Effector CD4-positive, alpha-beta T cell (primary cell): Measurements from ENCODE around the gene TM9SF3.

ENCODE experiments used
- DNase-seq: peaks from one replicate; pipeline ENCODE4 v3.0.0-alpha.2; 2020

TM9SF3 gene

DNA sequence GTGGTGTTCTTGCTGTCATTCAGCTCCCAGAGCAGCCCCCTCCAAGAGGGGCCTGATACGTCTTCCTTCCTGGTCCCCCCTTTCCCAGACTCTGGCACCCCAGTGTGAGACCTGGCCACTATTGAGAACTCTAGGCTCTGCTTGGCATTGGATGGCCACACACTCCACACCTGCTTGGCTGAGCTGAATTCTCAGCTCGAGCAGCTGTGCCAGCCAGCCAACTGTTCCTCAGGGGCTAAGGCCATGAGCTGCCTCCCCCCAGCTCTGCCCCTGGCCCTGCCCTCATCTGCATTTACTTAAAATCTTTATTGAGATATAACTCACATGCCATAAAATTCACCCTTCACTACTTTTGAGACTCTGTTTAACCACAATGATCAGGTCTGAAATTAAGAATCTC is 79.8 kb downstream of the TM9SF3 start:
- DNase-seq, result no peak

DNA sequence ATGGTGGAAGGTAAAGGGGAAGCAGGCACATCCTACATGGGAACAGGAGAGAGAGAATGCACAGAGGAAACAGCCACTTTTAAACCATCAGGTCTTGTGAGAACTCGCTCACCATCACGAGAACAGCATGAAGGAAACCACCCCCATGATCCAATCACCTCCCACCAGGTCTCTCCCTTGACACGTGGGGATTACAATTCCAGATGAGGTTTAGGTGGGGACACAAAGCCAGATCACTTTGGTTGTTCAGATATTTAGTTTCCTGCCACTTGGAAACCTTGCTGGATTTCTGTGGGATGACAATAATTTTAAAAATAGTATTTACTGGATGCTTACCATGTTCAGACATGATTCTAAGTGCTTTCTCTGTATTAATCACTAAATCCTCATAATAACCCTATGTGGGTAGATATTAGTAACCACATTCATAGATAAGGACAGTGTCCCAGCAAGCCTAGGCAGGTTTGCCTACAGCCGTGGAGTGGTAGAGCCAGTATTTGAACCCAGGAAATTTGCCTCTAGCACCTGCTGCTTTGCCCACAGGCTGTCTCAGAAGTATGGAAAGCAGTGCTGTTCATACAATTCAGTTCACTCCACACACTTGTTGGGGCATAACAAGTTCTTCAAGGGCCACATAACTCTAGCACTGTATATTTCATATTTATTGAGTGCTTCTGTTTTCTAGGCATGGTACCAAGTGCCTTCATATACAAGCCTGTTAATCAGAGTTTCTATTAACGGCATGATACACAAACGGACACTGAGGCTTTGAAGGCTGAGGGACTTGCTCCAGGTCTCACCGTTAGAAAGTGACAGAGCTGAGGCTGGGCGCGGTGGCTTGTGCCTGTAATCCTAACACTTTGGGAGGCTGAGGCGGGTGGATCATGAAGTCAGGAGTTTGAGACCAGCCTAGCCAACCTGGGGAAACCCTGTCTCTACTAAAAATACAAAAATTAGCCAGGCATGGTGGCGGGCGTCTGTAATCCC is 81.4 kb downstream of the TM9SF3 start:
- DNase-seq, result no peak

DNA sequence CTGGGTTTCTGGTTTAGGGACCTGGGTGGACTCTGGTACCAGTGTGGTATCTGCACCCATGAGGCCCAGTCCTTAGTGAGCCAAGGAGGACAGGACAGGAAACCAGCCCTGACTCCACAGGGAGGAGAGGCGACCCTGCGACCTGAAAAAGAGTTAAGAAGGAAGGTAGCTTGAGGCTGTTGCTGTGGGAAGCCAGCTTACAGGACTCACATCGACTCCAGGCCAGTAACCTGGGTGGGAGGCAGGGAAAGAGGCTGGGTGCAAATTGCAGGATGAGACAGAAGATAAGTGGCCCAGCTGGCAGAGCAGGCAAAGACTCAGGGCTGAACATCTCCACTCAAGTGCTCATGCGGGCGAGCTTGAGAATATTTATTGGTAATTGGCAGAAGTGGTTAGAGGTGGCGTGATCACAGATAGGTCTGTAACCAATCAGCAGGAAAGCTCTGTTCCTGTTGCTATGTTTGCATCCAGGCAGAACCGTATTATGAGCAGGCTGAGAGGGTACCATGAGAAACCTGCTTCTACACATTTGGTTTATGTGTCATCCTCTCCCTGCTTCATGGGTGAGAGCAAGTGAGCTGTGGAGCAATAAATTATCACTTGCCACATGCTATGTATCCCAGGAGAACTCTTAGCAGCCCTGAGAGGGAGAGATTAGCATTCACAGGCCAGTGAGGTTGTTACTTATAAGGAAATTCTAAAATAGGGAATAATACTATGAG is 84.1 kb downstream of the TM9SF3 start:
- no peak for DNase-seq

DNA sequence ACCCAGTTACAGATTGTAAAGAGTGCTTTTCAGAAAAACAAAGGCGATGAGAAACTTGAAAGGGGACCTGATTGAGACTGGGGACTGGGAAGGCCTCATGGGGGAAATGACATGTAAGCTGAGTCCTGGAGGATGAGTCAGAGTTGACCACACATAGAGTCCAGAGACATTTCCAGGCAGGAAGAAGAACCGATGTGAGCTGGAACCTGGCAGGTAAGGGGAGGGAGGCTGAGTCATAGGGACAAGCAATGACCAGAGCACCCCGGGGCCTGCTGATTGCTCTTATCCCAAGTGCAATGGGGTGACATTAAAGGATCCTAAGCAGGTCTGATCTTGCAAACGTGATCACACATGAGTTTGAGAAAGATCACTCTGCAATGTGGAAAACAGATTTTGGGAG is 84.8 kb downstream of the TM9SF3 start:
- DNase-seq, result no peak

DNA sequence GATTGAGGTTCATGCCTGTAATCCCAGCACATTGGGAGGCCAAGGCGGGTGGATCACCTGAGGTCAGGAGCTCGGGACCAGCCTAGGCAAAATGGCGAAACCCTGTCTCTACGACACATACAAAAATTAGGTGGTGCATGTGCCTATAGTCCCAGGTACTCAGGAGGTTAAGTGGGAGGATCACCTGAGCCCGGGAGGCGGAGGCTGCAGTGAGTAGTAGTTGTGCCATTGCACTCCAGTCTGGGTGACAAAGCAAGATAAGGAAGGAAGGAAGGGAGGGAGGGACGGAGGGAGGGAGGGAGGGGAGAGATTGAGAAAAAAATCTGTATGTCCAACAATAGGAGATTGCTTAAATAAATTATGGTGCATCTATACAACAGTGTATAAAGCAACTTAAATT is 86.3 kb downstream of the TM9SF3 start:
- DNase-seq, result no peak

DNA sequence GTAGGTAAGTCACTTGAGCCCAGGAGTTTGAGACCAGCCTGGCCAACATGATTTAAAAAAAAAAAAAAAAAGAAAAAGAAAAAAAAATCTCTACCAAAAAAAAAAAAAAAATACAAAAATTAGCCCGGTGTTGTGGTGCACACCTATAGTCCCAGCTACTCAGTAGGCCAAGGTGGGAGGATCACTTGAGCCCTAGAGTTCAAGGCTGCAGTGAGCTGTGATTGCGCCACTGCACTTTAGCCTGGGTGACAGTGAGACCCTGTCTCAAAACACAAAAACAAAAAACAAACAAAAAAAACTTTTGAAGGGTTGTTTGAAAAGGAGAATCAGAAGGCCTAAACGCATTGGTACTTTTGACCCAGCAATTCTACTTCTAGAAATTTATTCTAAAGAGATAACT is 86.8 kb downstream of the TM9SF3 start:
- DNase-seq, result no peak

DNA sequence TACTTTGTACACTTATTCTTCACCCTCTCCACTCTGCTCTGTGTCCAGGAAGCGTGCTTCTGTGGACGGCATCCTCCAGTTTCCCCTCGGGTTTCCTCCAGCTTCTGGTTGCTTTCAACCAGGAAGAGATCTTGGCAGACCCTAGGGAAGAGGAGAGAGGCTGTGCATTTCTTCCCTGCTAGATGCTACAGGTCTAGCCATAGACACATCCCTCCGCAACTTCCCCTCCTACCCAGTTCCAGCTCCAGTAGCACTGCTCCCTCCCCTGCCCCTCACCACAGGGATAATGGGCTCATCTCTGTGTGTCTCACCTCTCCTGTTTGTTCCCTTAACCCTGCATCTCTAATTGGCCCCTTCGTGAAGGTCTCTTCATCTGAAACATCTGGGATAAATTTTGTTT is 89.4 kb downstream of the TM9SF3 start:
- no peak for DNase-seq

DNA sequence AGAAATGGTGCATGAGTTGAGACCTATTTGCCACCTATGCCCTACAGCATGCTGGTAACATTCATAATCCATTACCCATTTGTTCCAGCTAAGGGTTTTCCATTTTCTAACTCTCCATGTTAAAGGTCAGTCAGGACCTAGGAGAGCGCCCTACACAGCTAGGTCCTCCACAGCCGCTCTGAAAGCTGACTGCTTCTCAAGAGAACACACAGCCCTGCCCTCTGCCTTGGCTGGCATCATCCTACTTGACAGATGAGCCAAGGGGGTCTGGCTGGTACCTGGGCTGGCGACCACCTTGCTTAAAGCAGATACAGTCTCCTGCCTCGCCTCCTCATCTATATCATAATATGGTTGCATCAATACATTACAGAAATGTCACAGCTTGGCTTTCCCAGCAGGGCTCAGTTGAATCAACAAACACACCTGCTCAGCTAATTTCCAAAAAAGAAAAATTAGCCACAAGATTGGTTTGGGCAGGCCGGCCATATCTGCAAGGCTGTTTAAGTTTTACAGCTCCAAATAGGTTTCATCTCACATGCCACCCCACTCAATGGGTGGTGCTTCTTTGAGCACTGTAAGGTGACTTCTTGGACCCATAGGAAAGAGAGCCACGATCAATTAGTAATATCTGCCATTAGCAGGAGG is 90.4 kb downstream of the TM9SF3 start:
- DNase-seq, result no peak

DNA sequence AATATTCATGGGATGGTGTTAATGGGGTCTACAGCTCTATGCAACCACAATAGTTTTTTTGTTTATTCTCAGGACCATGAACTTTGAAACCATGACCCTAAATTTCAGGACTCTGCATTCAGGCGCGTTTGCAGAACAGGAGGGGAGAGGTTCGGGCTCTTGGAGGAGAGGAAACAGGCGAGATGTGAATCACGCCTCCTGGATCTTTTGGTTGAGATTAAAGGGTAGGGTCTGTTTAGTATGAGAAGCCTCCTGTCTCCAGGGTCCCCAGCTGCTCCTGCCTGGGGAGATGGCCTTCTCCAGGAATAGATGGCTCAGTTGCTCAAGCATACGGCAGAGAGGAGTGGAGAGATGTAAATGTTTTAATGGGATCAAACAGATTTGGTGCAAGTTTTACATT is 91.3 kb downstream of the TM9SF3 start:
- DNase-seq, result no peak

DNA sequence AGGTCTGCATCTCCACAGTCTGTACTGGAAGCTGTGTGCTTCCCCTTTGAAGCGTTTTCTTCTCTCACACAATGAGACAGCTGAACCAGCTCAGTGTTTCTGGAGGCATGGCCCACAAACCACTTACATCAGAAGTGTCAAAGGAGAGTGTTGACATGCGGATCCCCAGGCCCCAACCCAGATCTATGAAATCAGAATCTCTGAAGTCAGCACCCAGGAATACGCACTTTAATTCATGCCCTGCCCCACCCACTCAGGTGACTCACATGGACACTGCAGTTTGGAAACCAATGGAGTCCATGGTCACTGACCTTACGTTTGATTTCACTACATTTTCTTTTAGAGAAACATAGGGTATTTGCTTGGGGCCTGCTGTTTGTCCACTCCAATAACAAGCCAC is 92.1 kb downstream of the TM9SF3 start:
- no peak for DNase-seq

DNA sequence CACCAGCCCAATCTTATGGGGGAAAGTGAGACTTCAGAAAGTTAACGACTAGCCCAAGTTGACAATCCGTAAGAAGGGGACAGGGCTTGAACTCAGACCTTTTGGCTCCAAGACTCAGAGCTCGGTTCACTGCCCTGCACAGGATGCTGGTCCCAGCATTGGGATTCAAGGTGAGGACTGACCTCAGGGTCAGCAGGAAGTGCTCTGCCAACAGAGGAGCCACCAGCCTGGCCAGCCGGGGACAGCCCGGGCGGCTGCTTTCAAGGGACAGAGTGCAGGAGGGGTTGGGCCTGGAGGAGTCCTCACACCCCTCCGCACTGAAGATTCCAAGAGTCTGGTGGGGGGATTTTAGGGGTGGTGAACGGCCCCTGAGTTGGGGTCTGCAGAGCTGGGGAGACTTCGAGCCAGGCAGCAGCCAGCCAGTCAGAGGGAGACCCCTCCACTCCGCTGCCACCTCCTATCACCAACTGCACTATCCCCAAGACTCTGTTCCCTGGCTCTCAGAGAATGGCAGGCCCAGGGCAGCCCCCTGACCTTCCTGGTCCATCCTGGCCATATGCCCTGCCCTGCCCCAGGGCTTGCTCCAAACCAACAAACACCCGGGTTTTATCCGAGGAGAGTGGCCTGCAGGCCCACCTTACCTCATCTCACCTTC is 92.8 kb downstream of the TM9SF3 start:
- no peak for DNase-seq

DNA sequence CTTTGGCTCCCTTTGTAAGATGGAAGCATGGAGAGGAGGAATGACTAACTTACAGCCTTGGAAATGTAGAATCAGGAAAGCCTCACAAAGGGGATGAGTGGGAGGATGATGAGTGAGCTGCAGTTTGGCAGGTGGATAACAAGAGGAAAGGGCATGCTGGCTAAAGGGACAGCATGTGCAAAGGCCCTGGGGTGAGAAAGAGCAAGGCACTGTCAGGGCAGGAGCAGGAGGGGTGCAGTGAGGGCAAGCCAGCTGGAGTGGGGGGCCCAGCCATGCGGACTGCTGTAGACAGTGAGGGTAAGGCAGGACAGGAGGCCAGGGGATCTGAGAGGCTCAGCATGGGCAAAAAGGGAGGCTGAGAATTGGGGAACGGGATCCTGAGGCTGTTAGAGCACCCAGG is 93.6 kb downstream of the TM9SF3 start:
- no peak for DNase-seq

DNA sequence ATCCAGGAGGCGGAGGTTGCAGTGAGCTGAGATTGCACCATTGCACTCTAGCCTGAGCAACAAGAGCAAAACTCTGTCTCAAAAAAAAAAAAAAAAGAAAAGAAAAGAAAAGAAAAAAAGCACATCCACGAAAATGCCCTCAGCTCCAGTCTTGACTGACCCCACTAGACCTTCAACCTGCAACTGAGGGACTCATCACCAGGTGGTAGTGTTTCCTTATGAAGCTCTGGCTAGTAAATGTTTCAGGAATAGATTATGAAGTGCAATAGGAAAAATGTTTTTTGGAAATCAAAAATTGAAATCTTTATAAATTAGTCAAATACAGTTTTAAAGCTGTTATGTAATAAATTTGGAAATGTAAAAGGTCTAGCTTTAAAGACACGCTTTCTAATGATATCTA is 95.5 kb downstream of the TM9SF3 start:
- DNase-seq, result no peak

DNA sequence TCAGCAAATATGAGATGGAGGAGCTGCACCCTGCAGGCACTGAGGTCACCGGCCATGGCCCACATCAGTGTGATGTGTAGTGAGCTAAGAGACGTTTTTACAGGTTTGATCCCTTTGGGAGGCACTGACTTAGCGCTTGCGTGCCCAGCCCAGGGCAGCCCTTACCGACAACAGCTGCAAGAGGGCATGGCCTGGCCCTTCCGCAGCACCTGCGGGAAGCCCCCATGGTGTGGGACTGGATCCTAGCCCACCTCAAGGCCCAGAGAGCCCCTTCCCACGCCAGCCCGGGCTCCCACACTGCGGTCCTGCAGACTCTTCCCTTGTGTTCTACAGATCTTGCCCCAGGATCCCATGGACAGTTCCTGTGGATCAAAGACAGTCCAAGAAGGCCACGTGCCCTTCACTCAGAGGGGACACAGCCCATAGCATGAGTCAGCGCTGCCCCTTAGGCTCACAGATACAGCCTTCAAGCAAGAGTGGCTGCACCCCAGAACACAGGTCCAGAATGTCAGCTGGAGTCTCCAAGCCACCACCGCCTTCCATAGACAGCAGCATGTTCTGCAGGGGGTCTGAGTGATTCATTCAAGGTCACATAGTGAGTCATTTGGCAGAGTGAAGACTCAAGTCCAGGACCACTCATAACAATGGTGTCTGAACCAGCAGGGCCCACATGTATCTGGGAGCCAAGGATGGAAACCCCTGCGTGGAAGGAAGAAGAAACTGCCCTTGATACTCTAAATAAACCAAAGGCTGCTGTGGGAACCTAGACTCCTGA is 98.5 kb downstream of the TM9SF3 start:
- no peak for DNase-seq

DNA sequence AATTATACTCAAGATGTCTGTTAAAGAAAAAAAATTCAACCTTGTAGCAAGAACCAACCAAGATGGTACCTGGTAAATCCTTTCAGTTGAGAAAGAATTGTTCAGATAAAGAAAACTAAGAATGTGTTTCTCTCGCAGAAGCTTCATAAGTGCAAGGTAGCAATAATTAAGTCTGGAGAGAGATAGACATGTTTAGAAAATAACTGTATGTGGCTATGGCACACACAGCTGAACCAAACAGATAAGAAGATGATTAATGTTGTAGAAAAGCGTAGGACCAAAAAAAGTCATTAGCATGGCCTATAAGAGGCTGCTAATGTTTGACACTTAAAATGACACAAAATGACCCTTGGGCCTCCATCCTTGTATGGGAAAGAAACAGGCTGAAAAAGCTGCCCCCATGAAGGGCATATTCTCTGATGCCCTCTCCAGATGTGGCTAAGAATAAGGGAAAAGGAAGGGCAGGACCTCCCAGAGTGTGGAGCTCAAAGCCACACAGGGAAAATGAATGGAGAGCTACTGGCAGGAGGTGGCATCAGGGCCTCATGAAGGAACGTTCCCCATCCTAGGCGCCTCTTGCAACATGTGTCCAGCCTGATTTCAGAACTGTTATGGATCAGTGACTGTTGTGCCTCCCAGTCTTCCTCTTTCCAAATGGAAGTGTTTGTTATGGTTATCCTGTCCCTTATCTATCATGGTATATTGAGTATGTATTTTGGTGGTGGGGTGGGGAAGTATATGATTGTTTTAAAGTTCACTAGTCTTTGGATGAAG is 103.8 kb downstream of the TM9SF3 start:
- DNase-seq, result no peak

DNA sequence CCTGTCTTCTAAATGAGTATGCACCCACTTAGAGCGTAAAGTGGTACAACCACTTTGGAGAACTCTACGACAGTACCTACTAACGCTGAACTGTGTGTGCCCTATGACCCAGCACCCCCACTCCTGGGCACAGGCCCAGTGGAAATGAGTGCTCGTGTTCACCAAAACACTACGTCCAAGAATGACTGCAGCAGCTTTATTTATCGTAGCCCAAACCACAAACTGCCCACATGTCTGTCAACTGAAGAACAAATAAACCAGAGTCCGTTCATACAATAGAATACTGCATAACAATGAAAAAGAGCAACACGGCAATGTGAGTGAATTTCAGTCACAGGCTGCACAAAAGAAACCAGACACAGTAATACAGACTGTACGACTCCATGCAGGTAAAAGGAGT is 108.5 kb downstream of the TM9SF3 start:
- DNase-seq, result no peak

DNA sequence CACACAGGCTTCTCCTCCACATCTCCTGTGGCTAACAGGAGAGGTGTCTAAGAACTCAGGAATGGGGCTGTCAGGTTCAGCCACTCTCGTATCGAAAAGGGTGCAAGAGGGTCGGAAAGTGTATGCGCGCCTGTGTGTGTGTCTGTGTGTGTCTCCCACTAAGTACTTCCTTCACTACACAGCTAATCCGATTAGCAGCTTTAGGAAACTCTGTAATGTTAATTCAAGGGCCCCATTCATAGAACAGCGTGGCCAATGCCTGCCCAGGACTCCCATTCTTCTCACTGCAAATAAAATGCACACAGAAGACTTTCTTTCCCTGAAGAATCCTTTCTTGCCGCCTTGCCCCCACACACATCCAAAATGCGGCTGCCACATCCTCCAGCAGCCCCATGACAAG is 112.9 kb downstream of the TM9SF3 start:
- no peak for DNase-seq

DNA sequence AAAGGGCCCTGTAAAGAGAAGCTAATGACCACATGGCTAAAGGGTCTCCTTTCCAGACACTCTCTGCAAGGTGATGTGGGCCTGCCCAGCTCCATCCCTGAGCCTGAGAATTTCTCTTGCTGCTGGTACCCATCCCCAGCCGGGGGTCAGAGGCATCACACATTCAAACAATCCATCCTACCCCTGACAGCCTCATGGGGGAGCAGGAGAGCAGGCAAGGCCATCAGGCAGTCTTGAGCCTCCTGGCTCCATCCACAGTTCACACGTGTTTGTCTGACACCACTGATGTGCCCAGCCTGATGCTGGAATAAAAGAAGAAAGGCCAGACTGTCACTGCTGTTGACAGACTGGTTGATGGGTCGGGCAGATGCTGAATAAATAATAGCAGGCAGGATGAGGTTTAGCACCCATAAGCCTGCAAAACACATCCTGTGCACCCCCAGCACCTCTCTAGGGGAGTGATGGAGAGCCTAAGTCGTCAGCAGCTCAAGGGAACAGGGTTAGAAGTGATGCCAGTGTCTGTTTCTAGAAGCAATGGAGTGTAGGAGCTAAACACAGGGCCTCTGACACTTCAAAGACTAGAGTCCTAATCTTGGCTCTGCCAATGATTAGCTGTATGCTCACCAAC is 116.6 kb downstream of the TM9SF3 start:
- no peak for DNase-seq

DNA sequence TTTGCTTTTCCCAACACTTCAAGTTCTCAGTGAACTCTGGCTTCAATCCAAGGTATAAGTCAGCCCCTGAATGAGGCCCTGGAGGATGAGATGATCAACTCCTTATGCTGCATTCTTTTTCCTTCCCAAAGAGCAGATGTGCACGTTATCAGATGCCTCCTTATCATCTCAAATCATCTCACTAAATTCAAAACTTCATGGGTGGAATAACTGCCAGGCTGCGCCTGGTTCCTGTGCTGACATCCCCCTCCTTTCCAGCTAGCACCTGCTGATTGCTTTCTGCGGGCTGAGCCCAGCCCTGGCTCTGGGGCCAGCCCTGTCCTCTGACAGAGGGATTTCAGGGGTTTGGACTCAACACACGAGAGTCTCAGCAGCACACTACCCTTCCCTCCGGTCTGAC is 118.0 kb downstream of the TM9SF3 start:
- no peak for DNase-seq
